ENCODE measurements around the gene TNFRSF18.

TNFRSF18 gene

GRCh38 chr1:1171546-1172340, 34.6 kb downstream of the TNFRSF18 start:
- Histone ChIP-seq H3K4me1 (ENCODE audit: low read length) (no peaks in the 10 kb centered on the region), H3K4me2 (ENCODE audit: low read depth, low read length) (no peak overlapping the region), H3K27ac (ENCODE audit: low read length) (no peak overlapping the region), H3K9me3 (replicated peaks; ENCODE audit: insufficient read depth, low read length) (no peaks in the 10 kb centered on the region), H3K9me2 (replicated peaks; ENCODE audit: insufficient read depth, low read length) (no peaks in the 10 kb centered on the region), H4K20me1 (ENCODE audit: insufficient read depth, low read length) (no peaks in the 10 kb centered on the region), H3K36me3 (replicated peaks; ENCODE audit: insufficient read depth, low read length) (no peaks in the 10 kb centered on the region), H3K27me3 (replicated peaks; ENCODE audit: insufficient read depth, low read length) (peaks cover 93% of the 10 kb centered on the region), H3F3A (ENCODE audit: insufficient read depth, low read length) (no peaks in the 10 kb centered on the region), H3K4me3 (ENCODE audit: low read length) (no peak overlapping the region), H3K9ac (ENCODE audit: low read length) (no peak overlapping the region), H2AFZ (ENCODE audit: low read length) (no peak overlapping the region), H3K79me2 (ENCODE audit: low read length) (no peaks in the 10 kb centered on the region)
- TF ChIP-seq EZH2 (optimal IDR thresholded peaks at IDR 0.05; ENCODE audit: low read depth, low read length) (no peak), EZH2phosphoT487 (IDR thresholded peaks at IDR 0.05; ENCODE audit: low read length) (no peak), CTCF (IDR thresholded peaks at IDR 0.05; ENCODE audit: low read length) (no peak)
- no peak for DNase-seq

- H3K79me2 ChIP-seq (ENCODE audit: low read length), result no peaks in the 10 kb centered on the region
- H3K9ac ChIP-seq (ENCODE audit: low read length), result no peak overlapping the region
- no peak for DNase-seq
- no peaks in the 10 kb centered on the region for H3K9me2 ChIP-seq (replicated peaks; ENCODE audit: insufficient read depth, low read length)
- no peaks in the 10 kb centered on the region for H3K4me1 ChIP-seq (ENCODE audit: low read length)
- no peaks in the 10 kb centered on the region for H3F3A ChIP-seq (ENCODE audit: insufficient read depth, low read length)
- peaks cover 91% of the 10 kb centered on the region for H3K27me3 ChIP-seq (replicated peaks; ENCODE audit: insufficient read depth, low read length)
- no peak for TF ChIP-seq CTCF (IDR thresholded peaks at IDR 0.05; ENCODE audit: low read length)
- no peak for TF ChIP-seq EZH2phosphoT487 (IDR thresholded peaks at IDR 0.05; ENCODE audit: low read length)
- no peak for TF ChIP-seq EZH2 (optimal IDR thresholded peaks at IDR 0.05; ENCODE audit: low read depth, low read length)
- no peaks in the 10 kb centered on the region for H3K36me3 ChIP-seq (replicated peaks; ENCODE audit: insufficient read depth, low read length)
- H3K9me3 ChIP-seq (replicated peaks; ENCODE audit: insufficient read depth, low read length), result no peaks in the 10 kb centered on the region
- H3K27ac ChIP-seq (ENCODE audit: low read length), result no peak overlapping the region
- no peaks in the 10 kb centered on the region for H4K20me1 ChIP-seq (ENCODE audit: insufficient read depth, low read length)
- no peak overlapping the region for H3K4me3 ChIP-seq (ENCODE audit: low read length)
- no peak overlapping the region for H3K4me2 ChIP-seq (ENCODE audit: low read depth, low read length)
- H2AFZ ChIP-seq (ENCODE audit: low read length), result no peak overlapping the region
These were observed 35.2 kb downstream of the TNFRSF18 start for GRCh38 chr1:1171161-1171545.

- Histone ChIP-seq H3K4me1 (ENCODE audit: low read length) (no peaks in the 10 kb centered on the region), H3K4me2 (ENCODE audit: low read depth, low read length) (no peak overlapping the region), H3K79me2 (ENCODE audit: low read length) (no peaks in the 10 kb centered on the region), H2AFZ (ENCODE audit: low read length) (no peak overlapping the region), H3K27me3 (replicated peaks; ENCODE audit: insufficient read depth, low read length) (peaks cover 95% of the 10 kb centered on the region), H4K20me1 (ENCODE audit: insufficient read depth, low read length) (no peaks in the 10 kb centered on the region), H3K36me3 (replicated peaks; ENCODE audit: insufficient read depth, low read length) (no peaks in the 10 kb centered on the region), H3K27ac (ENCODE audit: low read length) (no peak overlapping the region), H3K9me2 (replicated peaks; ENCODE audit: insufficient read depth, low read length) (no peaks in the 10 kb centered on the region), H3K4me3 (ENCODE audit: low read length) (no peak overlapping the region), H3F3A (ENCODE audit: insufficient read depth, low read length) (no peaks in the 10 kb centered on the region), H3K9ac (ENCODE audit: low read length) (no peak overlapping the region), H3K9me3 (replicated peaks; ENCODE audit: insufficient read depth, low read length) (no peaks in the 10 kb centered on the region)
- no peak for TF ChIP-seq CTCF (IDR thresholded peaks at IDR 0.05; ENCODE audit: low read length)
- no peak for TF ChIP-seq EZH2phosphoT487 (IDR thresholded peaks at IDR 0.05; ENCODE audit: low read length)
- TF ChIP-seq EZH2 (optimal IDR thresholded peaks at IDR 0.05; ENCODE audit: low read depth, low read length), result no peak
- DNase-seq, result no peak
These were observed 35.9 kb downstream of the TNFRSF18 start for GRCh38 chr1:1170215-1171091.
